Esophagus (tissue), 2 donors: ENCODE measurements around the gene VAV2. TPM values are rescaled to one million over a fixed set of nuclear protein-coding genes. Genes with fewer than 3 reads are reported as not detected.

Experiments used
- H3K27ac ChIP-seq, 2 donors: one replicate each; pipeline ENCODE4 v1.5.1; 2013; ENCODE audit warnings: low read depth in 2 of 2, mild to moderate bottlenecking in 2 of 2, inconsistent platforms in 1 of 2, low read length in 1 of 2, moderate library complexity in 1 of 2
- H3K27me3 ChIP-seq, 2 donors: one replicate each; pipeline ENCODE4 v1.6.1; 2013; ENCODE audit warnings: low read length in 2 of 2, control low read depth in 1 of 2, mild to moderate bottlenecking in 1 of 2; ENCODE audit not compliant: insufficient read depth in 2 of 2, control insufficient read depth in 1 of 2
- H3K36me3 ChIP-seq, 2 donors: one replicate each; pipeline ENCODE4 v1.6.1; 2013; ENCODE audit warnings: low read length in 1 of 2; ENCODE audit not compliant: control insufficient read depth in 2 of 2, insufficient read depth in 2 of 2
- H3K4me1 ChIP-seq, 2 donors: one replicate each; pipeline ENCODE4 v1.6.1; 2013; ENCODE audit warnings: low read length in 1 of 2; ENCODE audit not compliant: control insufficient read depth in 2 of 2, insufficient read depth in 2 of 2
- H3K4me3 ChIP-seq, 2 donors: one replicate each; pipeline ENCODE4 v1.5.1; 2013; ENCODE audit warnings: low read length in 2 of 2, mild to moderate bottlenecking in 2 of 2, low read depth in 1 of 2, moderate library complexity in 1 of 2
- H3K9me3 ChIP-seq, 2 donors: one replicate each; pipeline ENCODE4 v1.6.1; 2013; ENCODE audit warnings: mild to moderate bottlenecking in 2 of 2, low read depth in 1 of 2, low read length in 1 of 2, moderate library complexity in 1 of 2; ENCODE audit not compliant: control insufficient read depth in 2 of 2, insufficient read depth in 1 of 2
- WGBS, 2 donors: extraction: QIAGEN DNeasy Blood & Tissue Kit; methylation state at CpG; one replicate each; pipeline ENCODE4 v1.1.7; 2013; 5-methylcytosine and 5-hydroxymethylcytosine counted together
- polyA plus RNA-seq, 2 donors: library from polyadenylated mRNA; stranded (reverse); fragments of 200-250 nt; gene quantifications; one replicate each; pipeline ENCODE4 v1.2.3, GENCODE V29; 2013
- donor health status: healthy with polysubstance abuse.
- donor health status: Bipolar disorder and iron deficiency.

Gene VAV2
- polyA plus RNA-seq, 2 donors: 4.8 to 5.0 TPM

- Histone ChIP-seq H3K4me1 (no peaks in the 10 kb centered on the region), H3K4me3 (no peak overlapping the region), H3K9me3 (no peaks in the 10 kb centered on the region), H3K36me3 (peaks cover 16 to 44% of the 10 kb centered on the region in 2 donors), H3K27ac (no peak overlapping the region), H3K27me3 (no peaks in the 10 kb centered on the region)
- 92 to 94% methylated on average over 19 of the region's 19 CpGs for WGBS, 2 donors
Measured at GRCh38 chr9:134034215-134035040, 42.3 kb upstream of the VAV2 start.

- Histone ChIP-seq H3K27me3 (no peaks in the 10 kb centered on the region), H3K4me3 (no peak overlapping the region), H3K9me3 (no peaks in the 10 kb centered on the region), H3K4me1 (no peaks in the 10 kb centered on the region), H3K27ac (no peak overlapping the region), H3K36me3 (peaks cover 16 to 38% of the 10 kb centered on the region in 2 donors)
- 94 to 95% methylated on average over 26 of the region's 26 CpGs for WGBS, 2 donors
Measured at GRCh38 chr9:134033516-134034214, 41.5 kb upstream of the VAV2 start.

GRCh38 chr9:134032456-134033222 is 40.5 kb upstream of the VAV2 start:
- 93 to 95% methylated on average over 40 of the region's 40 CpGs for WGBS, 2 donors
- H3K27ac ChIP-seq: no peak overlapping the region
- H3K9me3 ChIP-seq: no peaks in the 10 kb centered on the region
- no peaks in the 10 kb centered on the region for H3K27me3 ChIP-seq
- peaks cover 16 to 38% of the 10 kb centered on the region in 2 donors for H3K36me3 ChIP-seq
- no peaks in the 10 kb centered on the region for H3K4me1 ChIP-seq
- no peak overlapping the region for H3K4me3 ChIP-seq

GRCh38 chr9:134031783-134032182 is 39.7 kb upstream of the VAV2 start:
- no peaks in the 10 kb centered on the region for H3K27me3 ChIP-seq
- no peak overlapping the region for H3K4me3 ChIP-seq
- WGBS, 2 donors: 90 to 93% methylated on average over 14 of the region's 14 CpGs
- H3K4me1 ChIP-seq: no peaks in the 10 kb centered on the region
- H3K9me3 ChIP-seq: no peaks in the 10 kb centered on the region
- no peak overlapping the region for H3K27ac ChIP-seq
- peaks cover 16 to 38% of the 10 kb centered on the region in 2 donors for H3K36me3 ChIP-seq

- H3K27ac ChIP-seq: no peak overlapping the region
- no peaks in the 10 kb centered on the region for H3K9me3 ChIP-seq
- no peak overlapping the region for H3K4me3 ChIP-seq
- H3K27me3 ChIP-seq: no peaks in the 10 kb centered on the region
- H3K36me3 ChIP-seq: peaks cover 16 to 35% of the 10 kb centered on the region in 2 donors
- WGBS, 2 donors: 84 to 86% methylated on average over 29 of the region's 29 CpGs
- H3K4me1 ChIP-seq: peaks cover 0 to 7% of the 10 kb centered on the region in 2 donors
Measured at GRCh38 chr9:134030821-134031470, 38.8 kb upstream of the VAV2 start.

GRCh38 chr9:134029248-134030226 is 37.4 kb upstream of the VAV2 start:
- peaks cover 0 to 8% of the 10 kb centered on the region in 2 donors for H3K4me1 ChIP-seq
- no peak overlapping the region for H3K4me3 ChIP-seq
- 87 to 88% methylated on average over 21 of the region's 21 CpGs for WGBS, 2 donors
- no peak overlapping the region for H3K27ac ChIP-seq
- no peaks in the 10 kb centered on the region for H3K27me3 ChIP-seq
- no peaks in the 10 kb centered on the region for H3K9me3 ChIP-seq
- peaks cover 12 to 21% of the 10 kb centered on the region in 2 donors for H3K36me3 ChIP-seq

- Histone ChIP-seq H3K36me3 (peaks cover 5 to 14% of the 10 kb centered on the region in 2 donors), H3K4me3 (no peak overlapping the region), H3K4me1 (peaks cover 0 to 8% of the 10 kb centered on the region in 2 donors), H3K27me3 (no peaks in the 10 kb centered on the region), H3K9me3 (no peaks in the 10 kb centered on the region), H3K27ac (no peak overlapping the region)
- WGBS, 2 donors: 85 to 89% methylated on average over 22 of the region's 22 CpGs
Measured at GRCh38 chr9:134028575-134029247, 36.6 kb upstream of the VAV2 start.

GRCh38 chr9:134028076-134028475 is 36.0 kb upstream of the VAV2 start:
- H3K4me1 ChIP-seq: peaks cover 0 to 8% of the 10 kb centered on the region in 2 donors
- no peaks in the 10 kb centered on the region for H3K9me3 ChIP-seq
- H3K36me3 ChIP-seq: peaks cover 2 to 9% of the 10 kb centered on the region in 2 donors
- WGBS, 2 donors: 93 to 94% methylated on average over 9 of the region's 9 CpGs
- no peak overlapping the region for H3K27ac ChIP-seq
- H3K4me3 ChIP-seq: no peak overlapping the region
- H3K27me3 ChIP-seq: no peaks in the 10 kb centered on the region
